Activated CD8-positive, alpha-beta memory T cell treated with anti-CD3 and anti-CD28 coated beads, Interleukin-2, amount 10 ng/mL, durations not matched to agents 7 days and 5 days (primary cell): ENCODE results near the gene COA5. TPM values are rescaled to one million over a fixed set of nuclear protein-coding genes. Genes with fewer than 3 reads are reported as not detected.

Experiments
- ATAC-seq: fragments of 150-1000 bp; cut with Tn5 transposase; one replicate; pipeline ENCODE4 v1.10.0; 2021; ENCODE audit warnings: moderate library complexity
- CTCF ChIA-PET: fragments of 350-600 bp; sonication (Branson Sonifier 250); formaldehyde crosslinking; loops from one replicate; lab custom pipeline; 2021; ENCODE audit warnings: antibody characterized with exemption; lab: Charles Lee
- DNase-seq: peaks from one replicate; pipeline ENCODE4 v3.0.0-alpha.2; 2020
- H3K27ac Mint-ChIP-seq: one replicate; pipeline ENCODE4 v1.8.0; 2021; ENCODE audit warnings: mild to moderate bottlenecking, mixed read lengths
- H3K27me3 Mint-ChIP-seq: one replicate; pipeline ENCODE4 v1.8.0; 2021; ENCODE audit warnings: mixed read lengths
- H3K36me3 Mint-ChIP-seq: one replicate; pipeline ENCODE4 v1.8.0; 2021; ENCODE audit warnings: mild to moderate bottlenecking, mixed read lengths
- H3K4me1 Mint-ChIP-seq: one replicate; pipeline ENCODE4 v1.8.0; 2021; ENCODE audit warnings: mixed read lengths
- H3K4me3 Mint-ChIP-seq: one replicate; pipeline ENCODE4 v1.8.0; 2021; ENCODE audit warnings: mild to moderate bottlenecking, moderate library complexity, mixed read lengths
- H3K9me3 Mint-ChIP-seq: one replicate; pipeline ENCODE4 v1.8.0; 2022; ENCODE audit warnings: low read depth, mixed read lengths
- total RNA-seq, 2 experiments: library from RNA; stranded (reverse); gene quantifications; one replicate each; pipeline ENCODE4 v1.2.3, GENCODE V29; 2021

COA5 gene
- total RNA-seq, 2 experiments from 2014 or later: 22.2 to 26.0 TPM

- H3K4me3 Mint-ChIP-seq: no peak overlapping the region
- H3K27ac Mint-ChIP-seq: no peak overlapping the region
- CTCF ChIA-PET: interaction anchor here (0.8 to 1.1 kb wide), 3 partner anchors 11 to 172 kb away, joined by 3 to 9 read pairs (median 4); no protein-coding TSS in a partner anchor
- DNase-seq: peak; percentile 5
- H3K9me3 Mint-ChIP-seq: no peaks in the 10 kb centered on the region
- no peak for ATAC-seq
- no peaks in the 10 kb centered on the region for H3K27me3 Mint-ChIP-seq
- H3K4me1 Mint-ChIP-seq: no peaks in the 10 kb centered on the region
- H3K36me3 Mint-ChIP-seq: peaks cover 41% of the 10 kb centered on the region
These were observed 28.4 kb downstream of the COA5 start for GRCh38 chr2:98579926-98580325.

GRCh38 chr2:98578231-98578630, 30.1 kb downstream of the COA5 start:
- CTCF ChIA-PET: no interaction called here
- no peaks in the 10 kb centered on the region for H3K9me3 Mint-ChIP-seq
- peak; percentile 21 for DNase-seq
- H3K36me3 Mint-ChIP-seq: peaks cover 39% of the 10 kb centered on the region
- no peak for ATAC-seq
- no peaks in the 10 kb centered on the region for H3K27me3 Mint-ChIP-seq
- H3K4me1 Mint-ChIP-seq: no peaks in the 10 kb centered on the region
- H3K27ac Mint-ChIP-seq: no peak overlapping the region
- H3K4me3 Mint-ChIP-seq: no peak overlapping the region

GRCh38 chr2:98577313-98577712, 31.0 kb downstream of the COA5 start:
- peak; percentile 35 for DNase-seq
- Mint-ChIP-seq H3K27me3 (no peaks in the 10 kb centered on the region), H3K4me1 (no peaks in the 10 kb centered on the region), H3K36me3 (peaks cover 43% of the 10 kb centered on the region), H3K4me3 (no peak overlapping the region), H3K9me3 (no peaks in the 10 kb centered on the region), H3K27ac (no peak overlapping the region)
- CTCF ChIA-PET: no interaction called here
- no peak for ATAC-seq

- CTCF ChIA-PET: no interaction called here
- peak; percentile 36 for DNase-seq
- H3K4me1 Mint-ChIP-seq: no peaks in the 10 kb centered on the region
- H3K4me3 Mint-ChIP-seq: no peak overlapping the region
- no peaks in the 10 kb centered on the region for H3K9me3 Mint-ChIP-seq
- no peaks in the 10 kb centered on the region for H3K27me3 Mint-ChIP-seq
- peak overlapping the region; percentile 23 for H3K27ac Mint-ChIP-seq
- peaks cover 42% of the 10 kb centered on the region for H3K36me3 Mint-ChIP-seq
- ATAC-seq: no peak
These were observed 31.5 kb downstream of the COA5 start for GRCh38 chr2:98576666-98577312.

GRCh38 chr2:98573426-98573825, 34.9 kb downstream of the COA5 start:
- DNase-seq: peak; percentile 30
- CTCF ChIA-PET: no interaction called here
- Mint-ChIP-seq H3K4me3 (no peak overlapping the region), H3K27me3 (no peaks in the 10 kb centered on the region), H3K9me3 (no peaks in the 10 kb centered on the region), H3K36me3 (peaks cover 50% of the 10 kb centered on the region), H3K4me1 (no peaks in the 10 kb centered on the region), H3K27ac (no peak overlapping the region)
- no peak for ATAC-seq

- H3K27ac Mint-ChIP-seq: no peak overlapping the region
- H3K9me3 Mint-ChIP-seq: no peaks in the 10 kb centered on the region
- no peak for DNase-seq
- H3K27me3 Mint-ChIP-seq: no peaks in the 10 kb centered on the region
- no peak overlapping the region for H3K4me3 Mint-ChIP-seq
- no peak for ATAC-seq
- H3K4me1 Mint-ChIP-seq: no peaks in the 10 kb centered on the region
- CTCF ChIA-PET: no interaction called here
- peaks cover 51% of the 10 kb centered on the region for H3K36me3 Mint-ChIP-seq
These were observed 35.6 kb downstream of the COA5 start for GRCh38 chr2:98572676-98573075.

GRCh38 chr2:98572211-98572610, 36.1 kb downstream of the COA5 start:
- CTCF ChIA-PET: no interaction called here
- no peak for DNase-seq
- Mint-ChIP-seq H3K27ac (no peak overlapping the region), H3K4me3 (no peak overlapping the region), H3K9me3 (no peaks in the 10 kb centered on the region), H3K4me1 (no peaks in the 10 kb centered on the region), H3K27me3 (no peaks in the 10 kb centered on the region), H3K36me3 (peaks cover 51% of the 10 kb centered on the region)
- no peak for ATAC-seq

GRCh38 chr2:98571796-98572195, 36.5 kb downstream of the COA5 start:
- peaks cover 53% of the 10 kb centered on the region for H3K36me3 Mint-ChIP-seq
- ATAC-seq (no peak), DNase-seq (no peak)
- H3K27ac Mint-ChIP-seq: no peak overlapping the region
- no peaks in the 10 kb centered on the region for H3K9me3 Mint-ChIP-seq
- H3K4me1 Mint-ChIP-seq: no peaks in the 10 kb centered on the region
- CTCF ChIA-PET: interaction anchor here (2.1 kb wide), 1 partner anchor 12 kb away, joined by 6 read pairs; no protein-coding TSS in a partner anchor
- no peak overlapping the region for H3K4me3 Mint-ChIP-seq
- no peaks in the 10 kb centered on the region for H3K27me3 Mint-ChIP-seq

GRCh38 chr2:98571121-98571701, 37.1 kb downstream of the COA5 start:
- CTCF ChIA-PET: interaction anchor here (0.7 to 2.1 kb wide), 2 partner anchors 12 to 163 kb away, joined by 3 to 6 read pairs; no protein-coding TSS in a partner anchor
- Mint-ChIP-seq H3K4me3 (no peak overlapping the region), H3K27ac (no peak overlapping the region), H3K4me1 (no peaks in the 10 kb centered on the region), H3K9me3 (no peaks in the 10 kb centered on the region), H3K36me3 (peaks cover 57% of the 10 kb centered on the region), H3K27me3 (no peaks in the 10 kb centered on the region)
- DNase-seq (no peak), ATAC-seq (no peak)

GRCh38 chr2:98570356-98570755, 38.0 kb downstream of the COA5 start:
- H3K4me3 Mint-ChIP-seq: no peak overlapping the region
- H3K4me1 Mint-ChIP-seq: peaks cover 2% of the 10 kb centered on the region
- H3K36me3 Mint-ChIP-seq: peaks cover 58% of the 10 kb centered on the region
- H3K9me3 Mint-ChIP-seq: no peaks in the 10 kb centered on the region
- no peaks in the 10 kb centered on the region for H3K27me3 Mint-ChIP-seq
- peak overlapping the region; percentile 47 for H3K27ac Mint-ChIP-seq
- DNase-seq: no peak
- CTCF ChIA-PET: interaction anchor here (0.8 to 2.1 kb wide), 2 partner anchors 11 to 17 kb away, joined by 4 to 6 read pairs; no protein-coding TSS in a partner anchor
- no peak for ATAC-seq

- DNase-seq (no peak), ATAC-seq (no peak)
- CTCF ChIA-PET: interaction anchor here (0.8 to 2.1 kb wide), 2 partner anchors 10 to 17 kb away, joined by 4 to 6 read pairs; no protein-coding TSS in a partner anchor
- peaks cover 5% of the 10 kb centered on the region for H3K4me1 Mint-ChIP-seq
- H3K27ac Mint-ChIP-seq: peak overlapping the region; percentile 47
- peaks cover 61% of the 10 kb centered on the region for H3K36me3 Mint-ChIP-seq
- no peaks in the 10 kb centered on the region for H3K27me3 Mint-ChIP-seq
- H3K4me3 Mint-ChIP-seq: no peak overlapping the region
- H3K9me3 Mint-ChIP-seq: no peaks in the 10 kb centered on the region
These were observed 38.4 kb downstream of the COA5 start for GRCh38 chr2:98569915-98570314.

GRCh38 chr2:98569197-98569793, 39.0 kb downstream of the COA5 start:
- H3K4me1 Mint-ChIP-seq: peaks cover 7% of the 10 kb centered on the region

GRCh38 chr2:98568161-98568956, 40.0 kb downstream of the COA5 start:
- Mint-ChIP-seq H3K27me3 (no peaks in the 10 kb centered on the region), H3K36me3 (peaks cover 59% of the 10 kb centered on the region), H3K4me3 (no peak overlapping the region), H3K9me3 (no peaks in the 10 kb centered on the region), H3K27ac (no peak overlapping the region), H3K4me1 (peaks cover 13% of the 10 kb centered on the region)
- ATAC-seq (no peak), DNase-seq (no peak)
- CTCF ChIA-PET: interaction anchor here (0.8 to 1.6 kb wide), 17 partner anchors 9 to 498 kb away, joined by 3 to 17 read pairs (median 3); no protein-coding TSS in a partner anchor

More at GRCh38 chr2:98569197-98569793, 39.0 kb downstream of the COA5 start:
- CTCF ChIA-PET: interaction anchor here (0.8 to 2.1 kb wide), 17 partner anchors 10 to 497 kb away, joined by 3 to 17 read pairs (median 3); no protein-coding TSS in a partner anchor
- H3K27me3 Mint-ChIP-seq: no peaks in the 10 kb centered on the region
- H3K27ac Mint-ChIP-seq: no peak overlapping the region
- no peaks in the 10 kb centered on the region for H3K9me3 Mint-ChIP-seq
- H3K4me3 Mint-ChIP-seq: no peak overlapping the region
- H3K36me3 Mint-ChIP-seq: peaks cover 65% of the 10 kb centered on the region
- peak; percentile 62 for ATAC-seq
- peak; percentile 72 for DNase-seq
